Spleen (tissue), 7 donors: ENCODE results near the gene FBXW10.
"Not testable (repeated sequence)": the region's sequence is repeated elsewhere in the genome, so short reads cannot be mapped to it uniquely, and the experiment has no call there.

Experiments used
- POLR2A ChIP-seq, 3 donors: fragments of 450-650 bp; IDR thresholded peaks; one replicate each; pipeline ENCODE4 v1.5.1; 2017; ENCODE audit warnings: antibody characterized with exemption in 3 of 3, mild to moderate bottlenecking in 1 of 3
- POLR2AphosphoS5 ChIP-seq, 3 donors: sonication (generic); formaldehyde crosslinking; IDR thresholded peaks; one replicate each; pipeline ENCODE4 v1.5.1; 2017; ENCODE audit warnings: antibody characterized with exemption in 3 of 3
- TF ChIP-seq, protein P1 (sequence below), 11 experiments: fragments of 200-600 bp in 7 of 11; fragments of 450-650 bp in 4 of 11; sonication (generic) in 4 of 11; IDR thresholded peaks in 8 of 11; conservative IDR thresholded peaks in 3 of 11; 1 replicate in 7 of 11; 2 replicates in 4 of 11; pipeline versions ENCODE4 v1.4.0 to v1.8.0; 2016 to 2021; ENCODE audit warnings: antibody characterized with exemption in 11 of 11, inconsistent platforms in 4 of 11, mild to moderate bottlenecking in 1 of 11
- donor health status: DM: no; HTN: no; CAD: no; lungs with moderate emphysema.
- donor health status: DM: no; HTN: no; CAD: no.
- donor health status: DM: no; HTN: no; CAD: no.

DNA sequence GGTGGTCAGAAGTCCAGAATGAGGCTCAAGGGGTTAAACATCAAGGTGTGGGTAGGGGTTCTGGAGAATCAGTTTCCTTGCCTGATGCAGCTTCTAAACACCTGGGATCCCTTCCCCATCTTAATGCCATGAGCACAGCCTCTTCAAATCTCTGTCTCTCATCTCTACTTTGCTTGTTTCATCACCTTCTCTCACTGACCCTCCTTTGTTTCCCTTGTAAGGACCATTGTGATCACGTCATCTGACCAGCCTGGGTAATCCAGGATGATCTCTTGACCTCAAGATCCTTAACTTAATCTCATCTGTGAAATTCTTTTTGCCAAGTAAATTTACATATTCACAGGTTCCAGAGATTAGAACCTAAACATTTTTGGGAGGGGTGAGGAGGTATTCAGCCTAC, 42.1 kb downstream of the FBXW10 start:
- not testable (repeated sequence) for TF ChIP-seq POLR2A, POLR2AphosphoS5 (IDR thresholded peaks at IDR 0.05)
- TF ChIP-seq, protein P1, sequence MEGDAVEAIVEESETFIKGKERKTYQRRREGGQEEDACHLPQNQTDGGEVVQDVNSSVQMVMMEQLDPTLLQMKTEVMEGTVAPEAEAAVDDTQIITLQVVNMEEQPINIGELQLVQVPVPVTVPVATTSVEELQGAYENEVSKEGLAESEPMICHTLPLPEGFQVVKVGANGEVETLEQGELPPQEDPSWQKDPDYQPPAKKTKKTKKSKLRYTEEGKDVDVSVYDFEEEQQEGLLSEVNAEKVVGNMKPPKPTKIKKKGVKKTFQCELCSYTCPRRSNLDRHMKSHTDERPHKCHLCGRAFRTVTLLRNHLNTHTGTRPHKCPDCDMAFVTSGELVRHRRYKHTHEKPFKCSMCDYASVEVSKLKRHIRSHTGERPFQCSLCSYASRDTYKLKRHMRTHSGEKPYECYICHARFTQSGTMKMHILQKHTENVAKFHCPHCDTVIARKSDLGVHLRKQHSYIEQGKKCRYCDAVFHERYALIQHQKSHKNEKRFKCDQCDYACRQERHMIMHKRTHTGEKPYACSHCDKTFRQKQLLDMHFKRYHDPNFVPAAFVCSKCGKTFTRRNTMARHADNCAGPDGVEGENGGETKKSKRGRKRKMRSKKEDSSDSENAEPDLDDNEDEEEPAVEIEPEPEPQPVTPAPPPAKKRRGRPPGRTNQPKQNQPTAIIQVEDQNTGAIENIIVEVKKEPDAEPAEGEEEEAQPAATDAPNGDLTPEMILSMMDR (IDR thresholded peaks at IDR 0.05 in 8 of 11, conservative IDR thresholded peaks at IDR 0.05 in 3 of 11), result not testable (repeated sequence)
